Bone marrow (tissue), 2 donors: Measurements from ENCODE around the gene PPA2.
"Not testable (repeated sequence)": the region's sequence is repeated elsewhere in the genome, so short reads cannot be mapped to it uniquely, and the experiment has no call there.

ENCODE experiments used
- DNase-seq, 2 donors: peaks; one replicate each; lab custom pipeline; 2025; lab: John Stamatoyannopoulos, UW

PPA2 gene

DNA sequence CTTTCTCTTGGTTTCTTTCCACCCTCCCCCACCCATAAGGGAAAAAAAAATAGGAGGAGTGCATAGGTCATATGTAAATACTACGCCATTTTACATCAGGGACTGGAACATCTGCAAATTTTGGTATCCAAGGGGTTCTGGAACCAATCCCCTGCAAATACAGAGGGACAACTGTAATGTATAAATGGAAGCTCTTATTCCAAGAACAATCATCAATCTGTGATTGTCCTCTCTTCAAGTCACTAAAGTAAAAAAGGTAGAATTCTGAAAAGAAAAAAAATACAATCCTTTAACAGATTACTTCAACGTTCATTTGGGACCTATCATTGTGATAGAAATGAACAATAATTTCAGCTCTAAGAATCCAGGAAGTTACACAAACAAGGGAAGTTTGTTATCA lies 13.6 kb downstream of the PPA2 start:
- DNase-seq = no peak

DNA sequence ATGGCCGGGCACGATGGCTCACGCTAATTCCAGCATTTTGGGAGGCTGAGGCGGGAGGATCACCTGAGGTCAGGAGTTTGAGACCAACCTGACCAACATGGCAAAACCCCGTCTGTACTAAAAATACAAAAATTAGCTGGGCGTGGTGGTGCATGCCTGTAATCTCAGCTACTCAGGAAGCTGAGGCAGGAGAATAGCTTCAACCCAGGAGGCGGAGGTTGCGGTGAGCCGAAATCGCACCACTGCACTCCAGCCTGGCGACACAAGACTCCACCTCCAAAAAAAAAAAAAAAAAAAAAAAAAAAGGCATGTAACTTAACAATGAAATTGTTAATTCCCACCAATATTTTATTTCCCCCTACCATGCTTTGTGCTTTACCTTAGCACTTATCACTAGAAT lies 15.3 kb downstream of the PPA2 start:
- DNase-seq = not testable (repeated sequence)

DNA sequence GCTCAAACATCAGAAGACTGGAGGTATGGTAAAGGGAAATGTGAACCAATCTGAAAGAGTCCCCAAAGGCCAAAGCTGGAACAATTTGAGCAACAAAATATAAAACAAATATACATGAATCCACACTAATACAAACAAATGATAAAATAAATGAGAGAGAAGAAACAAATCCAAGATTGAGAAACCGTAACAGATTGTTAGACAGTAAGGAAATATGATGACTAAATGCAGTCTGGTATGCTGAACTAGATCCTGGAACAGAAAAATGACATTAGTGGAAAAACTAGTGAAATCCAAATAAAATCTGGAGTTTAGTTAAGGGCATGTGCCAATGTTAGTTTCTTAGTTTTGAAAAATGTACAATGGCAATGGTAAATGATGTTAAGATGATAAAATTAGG lies 15.9 kb downstream of the PPA2 start:
- DNase-seq = no peak

DNA sequence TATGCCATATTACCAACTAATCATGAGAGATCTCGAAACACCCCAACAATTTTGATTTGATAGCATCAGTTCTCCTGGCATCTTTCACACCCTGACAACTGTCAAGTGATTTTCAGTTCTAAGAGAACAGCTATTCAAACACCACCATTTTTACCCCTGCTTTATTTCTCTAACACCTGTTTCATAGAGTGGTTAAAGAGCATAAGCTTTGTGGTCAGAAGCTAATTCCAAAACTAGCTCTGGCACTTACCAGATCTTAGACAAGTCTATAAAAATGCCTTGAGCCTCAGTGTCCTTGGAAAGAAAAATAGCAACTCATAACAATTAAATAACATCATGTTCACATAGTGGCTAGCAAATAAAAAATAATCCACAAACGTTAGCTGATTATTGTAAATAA lies 17.9 kb downstream of the PPA2 start:
- DNase-seq = no peak

DNA sequence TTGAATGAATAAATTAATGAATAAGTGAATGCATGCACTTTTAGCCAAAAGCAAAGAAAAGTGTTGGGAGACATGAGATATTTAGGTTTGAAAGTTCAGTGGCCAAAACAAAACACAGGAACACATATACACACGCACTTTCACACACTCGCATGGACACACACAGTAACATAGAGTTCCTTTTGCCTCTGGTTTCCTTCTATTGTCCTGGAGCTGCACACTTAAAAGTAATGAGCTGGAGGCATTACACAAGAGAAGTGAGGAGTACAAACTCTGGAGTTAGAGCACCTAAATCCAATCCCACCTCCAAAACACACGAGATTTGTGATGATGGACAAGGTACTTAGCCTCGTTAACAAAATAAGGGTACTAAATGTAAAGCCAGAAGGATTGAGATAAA lies 18.7 kb downstream of the PPA2 start:
- no peak for DNase-seq

DNA sequence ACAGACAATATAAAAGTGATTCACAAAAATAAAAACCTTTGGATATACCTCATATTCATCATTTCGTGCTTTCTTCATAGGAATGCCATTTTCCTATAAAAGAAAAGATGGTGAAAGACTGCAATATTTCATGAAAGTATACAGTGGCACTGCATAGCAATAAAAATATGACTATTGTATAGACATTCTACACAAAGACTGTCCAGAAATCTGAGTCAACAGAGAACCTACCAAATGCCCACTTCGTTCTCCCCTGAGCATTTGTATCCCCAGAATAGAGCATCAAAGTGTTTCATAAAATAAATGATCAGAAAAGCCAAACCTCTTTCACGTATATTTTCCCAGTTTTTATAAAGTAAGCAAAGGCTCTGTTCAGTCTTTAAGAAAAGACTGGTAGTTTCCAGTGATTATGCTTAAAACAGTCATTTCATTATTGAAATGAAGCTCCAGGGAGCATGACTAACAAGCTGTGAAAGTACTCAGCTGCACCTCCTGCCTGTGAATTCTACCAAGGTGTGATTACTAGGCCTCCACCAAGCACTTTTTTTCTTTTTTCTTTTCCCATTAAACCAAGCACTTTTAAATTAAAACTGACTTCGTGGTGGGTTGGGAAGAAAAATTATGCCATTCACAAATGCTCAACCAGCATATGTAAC lies 20.2 kb downstream of the PPA2 start:
- DNase-seq = no peak

DNA sequence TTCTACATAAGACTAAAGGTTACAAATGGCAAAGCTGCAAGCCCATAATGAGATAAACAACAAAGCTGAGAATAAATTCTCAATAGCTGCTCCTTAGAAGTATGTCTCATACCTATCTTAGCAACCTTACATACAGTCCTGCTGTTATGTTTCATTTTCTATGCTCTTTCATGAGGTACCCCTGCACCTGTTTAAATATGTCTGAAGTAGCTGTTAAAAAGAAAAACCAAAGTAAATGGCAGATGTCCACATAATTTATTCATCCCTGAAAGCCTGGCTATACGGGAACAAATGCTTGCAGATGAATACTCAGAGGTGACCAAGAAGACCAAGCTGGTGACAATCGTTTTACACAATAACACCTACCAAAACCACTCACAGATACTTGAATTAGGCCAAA lies 22.5 kb downstream of the PPA2 start:
- DNase-seq = no peak

DNA sequence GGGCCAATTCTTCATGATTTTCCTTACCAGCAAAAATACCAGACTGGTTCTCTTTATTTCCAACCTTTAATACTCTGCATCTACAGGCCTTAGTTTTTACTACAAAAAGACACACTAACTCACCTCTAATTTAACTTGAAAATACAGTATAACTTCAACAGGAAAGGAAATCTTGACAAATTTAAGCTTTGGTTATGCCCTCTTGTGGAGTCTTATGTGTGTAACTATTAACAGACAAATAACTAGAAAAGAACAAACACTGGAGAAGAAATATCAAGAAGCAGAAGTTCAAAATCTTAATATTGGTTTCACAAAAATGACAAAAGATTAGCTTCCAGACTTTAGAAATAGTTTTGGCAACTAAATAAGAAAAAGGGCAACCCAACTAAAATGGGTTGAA lies 33.0 kb downstream of the PPA2 start:
- no peak for DNase-seq

DNA sequence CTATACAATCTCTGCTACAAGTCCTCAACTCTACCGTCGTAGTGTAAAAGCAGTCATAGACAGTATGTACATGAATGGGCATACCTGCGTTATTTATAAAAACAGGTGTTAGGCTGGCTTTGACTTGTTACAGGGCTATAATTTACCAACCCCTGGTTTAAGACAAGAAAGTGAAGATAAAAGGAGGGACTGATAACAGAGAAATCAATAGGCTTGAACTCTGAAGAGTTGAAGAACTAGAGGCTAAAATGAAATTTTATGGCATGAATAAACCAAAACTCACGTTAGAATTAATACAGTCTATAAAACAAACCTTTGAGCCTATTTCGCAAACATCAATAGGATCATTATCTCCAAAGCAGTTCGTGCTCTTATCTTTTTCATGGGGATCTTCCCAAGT lies 36.2 kb downstream of the PPA2 start:
- no peak for DNase-seq

DNA sequence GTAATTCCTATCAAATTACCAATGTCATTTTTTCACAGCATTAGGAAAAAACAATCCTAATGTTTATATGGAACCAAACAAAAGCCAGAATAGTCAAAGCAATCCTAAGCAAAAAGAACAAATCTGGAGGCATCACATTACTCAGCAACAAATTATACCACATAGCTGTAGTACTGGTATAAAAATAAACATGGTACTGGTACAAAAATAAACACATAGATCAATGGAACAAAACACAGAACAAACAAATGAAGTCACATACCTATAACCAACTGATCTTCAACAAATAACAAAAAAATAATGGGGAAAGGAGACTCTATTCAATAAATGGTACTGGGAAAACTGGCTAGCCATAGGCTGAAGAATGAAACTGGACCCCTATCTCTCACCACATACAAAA lies 37.4 kb downstream of the PPA2 start:
- no peak for DNase-seq

DNA sequence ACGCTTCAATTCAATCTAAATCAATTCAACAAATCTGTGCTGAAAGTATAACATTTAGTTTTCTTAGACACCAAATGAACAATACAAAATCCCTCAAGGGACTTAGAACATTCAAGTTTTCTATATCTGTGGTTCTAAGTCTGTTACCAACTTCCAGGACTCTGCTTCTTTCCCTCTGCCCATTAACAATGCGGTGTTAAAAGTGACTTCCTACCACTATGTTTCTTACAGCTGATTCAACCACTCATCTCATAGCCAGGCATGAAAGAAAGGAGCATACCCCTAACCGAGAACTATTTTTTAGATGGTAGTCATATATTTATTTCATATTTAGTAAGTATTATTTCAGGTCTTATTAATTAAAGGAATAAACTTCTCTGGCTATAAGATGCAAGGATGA lies 38.9 kb downstream of the PPA2 start:
- DNase-seq = no peak

DNA sequence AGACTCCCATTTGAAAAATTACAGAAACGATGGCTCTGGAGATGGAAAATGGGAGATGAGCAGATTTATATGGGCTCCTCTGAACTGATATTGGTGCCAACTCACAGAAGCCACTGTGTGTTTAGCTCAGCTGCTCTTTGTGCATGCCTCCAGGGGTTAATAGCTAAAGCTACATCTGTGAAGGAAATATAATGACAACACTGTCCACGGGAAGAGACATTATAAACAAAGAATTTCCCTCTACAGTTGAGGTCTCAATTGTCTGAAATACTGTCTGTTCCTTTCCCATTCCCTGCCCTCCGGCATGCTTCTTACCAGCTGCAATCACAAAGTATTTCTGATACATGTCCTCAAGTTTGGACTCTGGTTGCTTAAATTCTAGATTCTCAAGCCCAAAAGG lies 40.4 kb downstream of the PPA2 start:
- DNase-seq = no peak

DNA sequence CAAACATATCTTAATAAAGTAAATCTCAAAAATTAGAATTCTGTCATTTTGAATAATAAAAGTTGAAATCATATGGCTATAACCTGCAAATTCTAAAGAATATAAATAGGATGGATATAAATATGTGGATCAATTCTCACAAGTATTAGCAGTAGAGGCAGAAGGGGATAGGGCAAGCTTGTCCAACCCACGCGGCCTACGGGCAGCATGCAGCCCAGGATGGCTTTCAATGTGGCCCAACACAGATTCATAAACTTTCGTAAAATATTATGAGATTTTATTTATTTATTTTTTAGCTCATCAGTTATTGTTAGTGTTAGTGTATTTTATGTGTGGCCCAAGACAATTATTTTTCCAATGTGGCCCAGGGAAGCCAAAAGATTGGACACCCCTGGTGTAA lies 41.4 kb downstream of the PPA2 start:
- no peak for DNase-seq

DNA sequence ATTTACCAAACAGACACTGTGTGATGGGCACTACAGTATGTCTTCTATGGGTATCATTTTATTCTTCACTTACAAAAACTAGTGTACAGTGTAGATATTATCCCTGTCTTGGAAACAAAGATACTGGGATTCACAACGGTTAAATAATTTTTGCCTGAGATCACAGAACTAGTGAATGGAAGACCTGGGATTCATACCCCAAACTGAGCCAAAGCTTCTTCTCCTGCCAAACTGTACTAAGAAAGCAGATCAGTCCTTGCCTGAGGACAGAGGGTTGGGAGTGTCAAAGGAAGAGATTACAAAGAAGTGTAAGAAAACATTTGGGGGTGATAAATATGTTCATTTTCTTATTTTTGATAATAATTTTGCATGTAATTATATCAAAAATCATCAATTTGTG lies 43.1 kb downstream of the PPA2 start:
- DNase-seq = no peak

DNA sequence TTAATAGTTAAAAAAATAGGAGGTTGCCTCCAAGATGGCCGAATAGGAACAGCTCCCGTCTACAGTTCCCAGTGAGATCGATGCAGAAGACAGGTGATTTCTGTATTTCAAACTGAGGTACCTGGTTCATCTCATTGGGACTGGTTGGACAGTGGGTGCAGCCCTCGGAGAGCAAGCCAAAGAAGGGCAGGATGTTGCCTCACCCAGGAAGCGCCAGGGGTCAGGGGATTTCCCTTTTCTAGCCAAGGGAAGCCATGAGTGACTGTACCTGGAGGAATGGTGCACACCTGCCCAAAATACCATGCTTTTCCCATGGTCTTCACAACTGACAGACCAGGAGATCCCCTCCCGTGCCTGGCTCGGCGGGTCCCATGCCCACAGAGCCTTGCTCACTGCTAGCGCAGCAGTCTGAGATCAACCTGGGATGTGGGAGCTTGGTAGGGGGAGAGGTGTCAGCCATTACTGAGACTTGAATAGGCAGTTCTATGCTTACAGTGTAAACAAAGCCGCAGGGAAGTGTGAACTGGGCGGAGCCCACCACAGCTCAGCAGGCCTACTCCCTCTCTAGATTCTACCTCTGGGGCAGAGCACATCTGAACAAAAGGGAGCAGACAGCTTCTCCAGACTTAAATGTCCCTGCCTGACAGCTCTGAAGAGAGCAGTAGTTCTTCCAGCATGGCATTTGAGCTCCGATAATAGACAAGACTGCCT lies 47.5 kb downstream of the PPA2 start:
- DNase-seq = no peak

DNA sequence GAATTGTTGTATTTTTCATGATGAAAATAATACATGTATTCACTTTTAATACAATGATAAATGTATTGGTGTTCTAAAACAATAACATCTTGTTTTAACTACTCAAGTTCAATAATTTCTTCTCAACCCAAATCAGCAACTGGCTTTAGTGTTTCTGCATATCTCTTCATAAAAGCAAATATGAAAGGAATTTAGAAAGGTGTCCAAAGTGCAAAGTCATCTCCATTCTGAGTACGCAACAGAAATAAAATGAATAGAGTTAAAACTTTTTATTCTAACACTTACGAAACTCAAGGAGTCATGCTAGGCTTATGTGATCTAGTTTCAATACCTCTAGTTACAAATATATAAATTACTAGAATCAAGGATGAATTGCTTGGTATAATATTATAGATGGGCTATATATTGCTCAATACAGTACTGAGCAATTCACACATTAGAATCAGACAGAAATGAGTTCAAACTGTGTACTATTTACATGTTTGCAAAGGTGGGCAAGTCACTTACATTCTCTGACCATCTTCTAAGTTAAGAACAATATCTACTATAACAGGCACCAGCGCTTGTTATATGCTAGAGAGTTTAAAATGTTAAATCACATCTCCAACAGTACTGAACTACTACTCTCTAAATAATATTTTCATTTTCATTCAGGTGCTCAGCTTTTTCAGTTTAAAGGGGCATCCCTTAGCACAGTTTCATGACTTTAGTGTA lies 51.5 kb downstream of the PPA2 start:
- DNase-seq = no peak

DNA sequence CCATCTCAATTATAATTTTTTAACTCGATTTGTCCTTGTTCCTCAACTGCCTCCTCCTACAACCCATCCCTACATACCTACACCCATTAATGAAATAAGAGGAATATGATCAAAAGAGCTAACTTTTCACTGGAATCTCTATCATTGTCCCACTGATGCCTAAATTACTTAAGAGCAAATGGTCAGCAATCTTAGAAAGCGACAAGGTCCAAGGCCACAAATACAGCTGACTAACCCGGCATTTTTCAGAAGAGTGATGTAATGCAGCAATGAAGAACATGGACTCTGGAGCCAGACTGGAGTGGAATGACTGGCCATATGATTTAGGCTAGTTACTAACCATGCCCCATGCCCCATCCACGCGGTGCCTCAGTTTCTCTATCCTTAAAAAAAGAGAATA lies 56.2 kb downstream of the PPA2 start:
- no peak for DNase-seq

DNA sequence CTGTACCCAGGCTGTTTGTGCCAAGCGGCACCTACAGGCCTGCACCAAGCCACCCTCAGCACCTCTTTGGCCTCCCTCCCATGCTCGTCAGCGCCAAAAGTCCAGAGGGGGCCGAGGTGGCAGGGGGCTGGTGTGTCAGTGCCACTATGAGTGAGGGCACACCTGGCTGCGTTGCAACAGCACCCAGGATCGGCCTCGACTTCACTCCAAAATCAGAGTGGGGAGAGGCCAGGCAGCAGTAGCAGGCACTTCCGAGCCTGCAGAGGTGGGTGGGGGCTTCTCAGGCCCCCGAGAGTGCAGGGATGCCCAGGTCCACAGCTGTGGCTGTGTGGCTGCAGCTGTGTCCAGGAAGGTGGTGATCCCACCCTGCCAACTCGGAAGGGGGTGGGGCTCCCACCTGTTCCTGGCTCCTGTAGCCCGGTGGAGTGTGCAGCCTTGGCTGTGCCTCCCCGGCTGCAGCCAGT lies 58.5 kb downstream of the PPA2 start:
- DNase-seq = no peak

DNA sequence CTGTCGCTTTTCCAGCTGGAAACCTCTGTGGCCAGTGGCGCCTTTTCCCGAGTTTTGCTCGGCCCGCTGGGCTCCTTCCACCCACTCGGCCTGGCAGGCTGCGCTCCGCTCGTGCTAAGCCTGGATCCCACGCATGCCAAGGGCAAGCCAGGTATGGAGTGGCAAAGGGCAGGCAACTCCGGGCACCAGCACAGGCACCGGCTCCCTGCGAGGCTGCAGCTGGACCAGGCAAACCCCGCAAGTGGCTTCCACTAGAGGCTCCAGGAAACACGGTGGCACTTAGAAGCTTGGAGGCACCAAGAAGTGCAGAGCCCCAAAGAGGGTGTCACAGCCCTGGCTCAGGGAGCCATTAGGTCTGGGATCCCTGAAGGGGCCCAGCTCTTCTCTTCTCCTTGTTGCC lies 59.5 kb downstream of the PPA2 start:
- no peak for DNase-seq

DNA sequence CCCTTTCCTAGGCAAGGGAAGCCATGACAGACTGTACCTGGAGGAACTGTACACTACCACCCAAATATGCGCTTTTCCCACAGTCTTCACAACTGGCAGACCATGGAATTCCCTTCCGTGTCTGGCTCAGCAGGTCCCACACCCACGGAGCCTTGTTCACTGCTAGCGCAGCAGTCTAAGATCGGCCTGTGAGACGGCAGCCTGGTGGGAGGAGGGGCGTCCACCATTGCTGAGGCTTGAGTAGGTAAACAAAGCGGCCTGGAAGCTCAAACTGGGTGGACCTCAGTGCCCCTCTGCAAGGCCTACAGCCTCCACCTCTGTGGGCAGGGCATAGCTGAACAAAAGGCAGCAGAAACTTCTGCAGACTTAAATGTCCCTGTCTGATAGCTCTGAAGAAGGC lies 64.7 kb downstream of the PPA2 start:
- DNase-seq = not testable (repeated sequence)

DNA sequence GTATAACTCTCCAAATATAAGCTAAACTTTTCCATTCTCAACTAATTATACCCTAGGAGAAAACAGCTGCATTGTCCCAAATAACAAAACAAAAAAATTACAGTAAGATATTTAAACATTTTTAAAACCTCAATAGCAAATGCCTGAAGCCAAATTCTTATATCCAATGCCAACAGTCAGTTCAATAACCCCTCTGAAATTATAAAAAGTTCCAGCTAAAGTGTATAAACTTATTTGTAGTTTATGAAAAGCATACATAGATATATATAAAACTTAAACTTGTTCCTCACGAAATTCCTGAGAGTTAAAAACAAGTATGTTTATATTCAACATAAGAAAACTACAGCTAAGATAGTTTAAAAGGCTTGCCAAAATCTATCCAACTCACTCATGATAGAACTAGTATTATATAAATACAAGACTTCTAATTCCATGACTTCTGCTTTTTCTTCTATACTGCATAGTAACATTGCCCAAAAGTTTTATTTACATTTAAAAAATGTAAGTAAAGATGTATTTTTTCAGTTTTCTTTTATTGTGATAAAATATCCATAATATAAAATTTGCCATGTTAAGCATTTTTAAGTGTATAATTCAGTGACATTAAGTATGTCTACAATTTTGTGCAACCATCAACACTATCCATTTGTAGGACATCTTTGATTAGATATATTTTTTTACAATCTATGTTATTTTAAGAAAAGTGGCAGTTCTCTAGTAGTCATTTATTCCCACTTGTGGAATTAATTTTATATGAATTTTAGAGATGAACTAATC lies 72.8 kb downstream of the PPA2 start:
- DNase-seq = no peak

DNA sequence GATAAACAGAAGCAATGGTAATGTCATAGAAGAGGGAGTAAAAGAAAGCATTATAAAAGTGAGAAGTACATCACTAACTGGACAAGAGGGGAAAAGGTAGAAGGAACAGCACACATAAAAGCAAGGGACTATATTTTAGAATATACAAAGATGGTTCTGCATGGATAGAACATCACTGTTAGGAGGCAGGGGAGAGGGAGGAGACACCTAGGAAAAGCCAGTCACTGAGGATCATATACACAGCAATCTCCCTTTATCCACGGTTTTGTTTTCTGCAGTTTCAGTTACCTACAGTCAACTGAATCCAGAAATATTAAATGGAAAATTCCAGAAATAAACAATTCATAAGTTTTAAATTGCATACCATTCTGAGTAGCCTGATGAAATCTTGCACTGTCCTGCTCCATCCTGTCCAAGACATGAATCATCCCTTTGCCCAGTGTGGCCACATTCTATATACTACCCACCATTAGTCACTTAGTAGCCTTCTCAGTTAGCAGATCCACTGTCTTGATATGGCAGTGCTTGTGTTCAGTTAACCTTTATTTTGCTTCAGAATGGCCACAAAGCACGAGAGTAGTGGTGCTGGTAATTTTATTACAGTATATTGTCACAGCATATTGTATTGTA lies 74.2 kb downstream of the PPA2 start:
- DNase-seq = no peak
